NT2/D1 (cell line): ENCODE measurements around the gene VWCE.
"Not testable (repeated sequence)": the region's sequence is repeated elsewhere in the genome, so short reads cannot be mapped to it uniquely, and the experiment has no call there.

ENCODE experiments used
- SUZ12 ChIP-seq: IDR thresholded peaks from 2 replicates; pipeline ENCODE4 v1.6.1; 2011; ENCODE audit not compliant: insufficient read length, insufficient read depth; ENCODE audit errors: extremely low read depth
- YY1 ChIP-seq: IDR thresholded peaks from 2 replicates; pipeline ENCODE4 v1.6.1; 2011; ENCODE audit not compliant: insufficient read length, insufficient read depth
- ZNF274 ChIP-seq: IDR thresholded peaks from 2 replicates; pipeline ENCODE4 v1.6.1; 2011; ENCODE audit warnings: mild to moderate bottlenecking, low read depth, low read length

DNA sequence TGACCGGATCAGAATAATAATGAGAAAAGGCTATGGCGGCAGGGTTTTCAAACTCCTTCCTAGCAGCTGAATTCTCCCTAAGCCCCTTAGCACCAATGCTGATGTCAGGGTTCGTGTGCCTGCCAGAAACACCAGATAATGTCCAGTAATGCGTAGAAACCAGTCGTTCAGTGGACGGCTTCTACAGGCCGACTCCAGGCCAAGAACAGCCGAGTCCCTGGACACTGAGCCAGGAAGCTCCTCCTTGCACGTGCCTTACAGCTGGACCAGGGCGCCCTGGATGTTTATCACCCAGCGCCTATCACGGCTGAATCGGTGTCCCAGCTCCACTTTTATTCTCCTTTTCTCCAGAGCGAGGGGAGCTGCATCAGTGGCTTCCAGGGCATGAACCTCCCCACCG lies 82.9 kb downstream of the VWCE start:
- not testable (repeated sequence) for TF ChIP-seq YY1, SUZ12, ZNF274
